HG02970 (cell line): Measurements from ENCODE around the gene RPS4Y1.
"Not testable (repeated sequence)": the region's sequence is repeated elsewhere in the genome, so short reads cannot be mapped to it uniquely, and the experiment has no call there.

Experiments
- ATAC-seq: cut with Tn5 transposase; IDR thresholded peaks from one replicate; pipeline ENCODE4 v1.9.1; 2021; ENCODE audit warnings: mild to moderate bottlenecking, moderate library complexity, moderate number of reproducible peaks; ENCODE audit not compliant: unreplicated experiment, low FRiP score

The RPS4Y1 gene

GRCh38 chrY:2841471-2841893 lies at the start of gene RPS4Y1:
Gene RPS4Y1 (plus strand): TSS chrY:2841602. CDS start chrY:2841625, 23 bp downstream.
- no peak for ATAC-seq

GRCh38 chrY:2796977-2797523 lies 44.4 kb upstream of the RPS4Y1 start:
- ATAC-seq, result no peak

- ATAC-seq, result no peak
Observed at GRCh38 chrY:2797991-2798390, 43.4 kb upstream of the RPS4Y1 start.

- no peak for ATAC-seq
Observed at GRCh38 chrY:2800246-2800645, 41.2 kb upstream of the RPS4Y1 start.

GRCh38 chrY:2817146-2817896 lies 24.1 kb upstream of the RPS4Y1 start:
- not testable (repeated sequence) for ATAC-seq

- ATAC-seq, result no peak
Observed at GRCh38 chrY:2824471-2824870, 16.9 kb upstream of the RPS4Y1 start.

- no peak for ATAC-seq
Observed at GRCh38 chrY:2828497-2828896, 12.9 kb upstream of the RPS4Y1 start.

- no peak for ATAC-seq
Observed at GRCh38 chrY:2835230-2835629, 6.2 kb upstream of the RPS4Y1 start.

- ATAC-seq, result no peak
Observed at GRCh38 chrY:2837078-2837477, 4.3 kb upstream of the RPS4Y1 start.

- no peak for ATAC-seq
Observed at GRCh38 chrY:2837932-2838331, 3.5 kb upstream of the RPS4Y1 start.

GRCh38 chrY:2846791-2847190 lies 5.4 kb downstream of the RPS4Y1 start:
- no peak for ATAC-seq

GRCh38 chrY:2848384-2848783 lies 7.0 kb downstream of the RPS4Y1 start:
- no peak for ATAC-seq

- no peak for ATAC-seq
Observed at GRCh38 chrY:2849368-2849767, 8.0 kb downstream of the RPS4Y1 start.

GRCh38 chrY:2854145-2854774 lies 12.9 kb downstream of the RPS4Y1 start:
- ATAC-seq, result no peak

GRCh38 chrY:2857068-2857467 lies 15.7 kb downstream of the RPS4Y1 start:
- no peak for ATAC-seq

- ATAC-seq, result no peak
Observed at GRCh38 chrY:2857686-2858085, 16.3 kb downstream of the RPS4Y1 start.

- ATAC-seq, result no peak
Observed at GRCh38 chrY:2859782-2860181, 18.4 kb downstream of the RPS4Y1 start.

- no peak for ATAC-seq
Observed at GRCh38 chrY:2860511-2860910, 19.1 kb downstream of the RPS4Y1 start.

GRCh38 chrY:2866581-2866980 lies 25.2 kb downstream of the RPS4Y1 start:
- no peak for ATAC-seq

- ATAC-seq, result no peak
Observed at GRCh38 chrY:2867469-2867868, 26.1 kb downstream of the RPS4Y1 start.

- ATAC-seq, result no peak
Observed at GRCh38 chrY:2868035-2868607, 26.7 kb downstream of the RPS4Y1 start.
